Fibroblast of the aortic adventitia (primary cell): Measurements from ENCODE around the gene SLC26A8. TPM values are rescaled to one million over a fixed set of nuclear protein-coding genes. Genes with fewer than 3 reads are reported as not detected.
"Not testable (repeated sequence)": the region's sequence is repeated elsewhere in the genome, so short reads cannot be mapped to it uniquely, and the experiment has no call there.

Experiments used
- DNase-seq: peaks from one replicate; pipeline ENCODE4 v3.0.0-alpha.2; 2010; ENCODE audit warnings: low read depth
- H3K4me3 ChIP-seq: 2 replicates; pipeline ENCODE4 v1.5.1; 2011; ENCODE audit warnings: low read depth, mild to moderate bottlenecking, control low read depth, low read length, moderate library complexity
- CTCF ChIP-seq: IDR thresholded peaks from 2 replicates; pipeline ENCODE4 v1.5.1; 2011; ENCODE audit warnings: mild to moderate bottlenecking, low read length, control low read depth, inconsistent platforms; ENCODE audit not compliant: insufficient read depth
- total RNA-seq: library from RNA; depleted of rRNA; stranded (reverse); fragments of >200 nt; gene quantifications from 2 replicates; pipeline ENCODE4 v1.2.3, GENCODE V29; 2012; ENCODE audit warnings: low replicate concordance

SLC26A8 gene
- total RNA-seq, 1 donor, result 0.18 TPM

DNA sequence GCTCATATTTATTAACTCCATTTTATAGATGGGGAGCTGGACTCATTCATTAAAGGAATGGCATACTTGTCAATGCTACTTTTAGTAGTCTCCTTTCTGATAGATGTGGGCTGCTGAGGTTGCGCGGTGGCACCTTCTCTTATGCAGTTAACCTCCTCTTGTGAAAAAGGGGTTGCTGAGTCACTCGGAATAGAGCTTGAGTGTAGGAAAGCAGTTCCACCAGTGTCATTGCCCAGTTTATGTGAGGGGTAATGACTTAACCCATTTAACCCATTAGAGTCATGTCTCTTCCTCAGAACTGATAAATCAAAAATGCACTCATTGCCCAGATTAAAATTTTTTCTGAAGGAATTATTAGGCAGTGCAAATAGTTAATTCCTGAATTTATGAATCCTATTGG, 9.5 kb upstream of the SLC26A8 start:
- TF ChIP-seq CTCF, result no peak
- H3K4me3 ChIP-seq, result no peak overlapping the region
- peak; percentile 21 for DNase-seq

- DNase-seq, result not testable (repeated sequence)
Observed at GRCh38 chr6:36033144-36033543, 8.7 kb upstream of the SLC26A8 start.

GRCh38 chr6:36032261-36032660, 7.8 kb upstream of the SLC26A8 start:
- TF ChIP-seq CTCF, result no peak
- H3K4me3 ChIP-seq, result no peak overlapping the region
- no peak for DNase-seq

More at GRCh38 chr6:36033144-36033543, 8.7 kb upstream of the SLC26A8 start:
- H3K4me3 ChIP-seq, result not testable (repeated sequence)

GRCh38 chr6:36029464-36029863, 5.0 kb upstream of the SLC26A8 start:
- H3K4me3 ChIP-seq, result peak overlapping the region; percentile 98
- peak; percentile 91 for DNase-seq
- TF ChIP-seq CTCF, result no peak

- no peak for TF ChIP-seq CTCF
- peak; percentile 92 for DNase-seq
- peak overlapping the region; percentile 98 for H3K4me3 ChIP-seq
Observed at GRCh38 chr6:36028877-36029324, 4.5 kb upstream of the SLC26A8 start.

DNA sequence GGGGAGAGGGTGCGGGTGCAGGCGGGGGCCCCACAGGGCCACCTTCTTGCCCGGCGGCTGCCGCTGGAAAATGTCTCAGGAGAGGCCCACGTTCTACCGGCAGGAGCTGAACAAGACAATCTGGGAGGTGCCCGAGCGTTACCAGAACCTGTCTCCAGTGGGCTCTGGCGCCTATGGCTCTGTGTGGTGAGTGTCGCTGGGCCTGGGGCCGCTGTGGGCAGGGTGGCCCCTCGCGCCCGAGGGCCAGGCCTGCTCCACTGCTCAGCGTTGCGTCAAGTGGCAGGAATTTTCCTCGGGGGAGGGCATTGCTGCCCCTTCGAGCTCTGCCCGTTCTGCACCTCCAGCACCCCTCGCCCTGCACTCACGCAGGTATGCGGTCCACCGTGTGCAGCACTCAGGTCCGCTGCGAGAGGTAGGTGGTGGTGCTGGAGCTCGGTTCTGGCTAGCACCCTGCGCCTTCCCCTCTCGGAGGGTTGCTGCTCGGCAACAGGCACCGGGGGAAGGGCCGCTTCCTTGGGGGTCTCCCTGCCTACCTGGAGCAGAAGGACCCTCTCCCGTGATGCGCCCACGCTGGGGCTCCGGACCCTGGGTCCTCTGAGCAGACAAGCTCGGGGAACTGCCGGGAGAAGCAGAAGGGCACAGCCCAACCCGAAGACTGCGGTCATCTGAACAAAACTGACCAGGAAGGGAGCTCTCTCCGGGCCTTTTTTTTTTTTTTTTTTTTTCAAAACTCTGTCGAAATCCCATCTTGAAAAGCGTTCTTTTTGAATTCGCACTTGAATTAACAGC, 3.8 kb upstream of the SLC26A8 start:
- H3K4me3 ChIP-seq, result peak overlapping the region; percentile 98
- DNase-seq, result peak; percentile 12
- TF ChIP-seq CTCF, result no peak

GRCh38 chr6:36027501-36028087, 3.2 kb upstream of the SLC26A8 start, which contains the start of gene MAPK14:
TSS of gene MAPK14 (plus strand) at chr6:36027808. CDS start at chr6:36028158, 350 bp downstream.
- DNase-seq, result peak; percentile 100
- peak within 1 kb of the TSS; percentile 98 for H3K4me3 ChIP-seq
- peak; percentile 84 for TF ChIP-seq CTCF
